GM12865 (cell line): ENCODE data around the gene DCUN1D2.

Experiments used
- DNase-seq: peaks from one replicate; pipeline ENCODE4 v3.0.0; 2010; ENCODE audit warnings: low read depth
- H3K4me3 ChIP-seq: 2 replicates; pipeline ENCODE4 v1.5.1; 2011; ENCODE audit warnings: mild to moderate bottlenecking, low read depth, low read length, control low read depth
- CTCF ChIP-seq: IDR thresholded peaks from 2 replicates; pipeline ENCODE4 v1.5.1; 2011; ENCODE audit warnings: low read length, control low read depth, low read depth, inconsistent platforms; ENCODE audit not compliant: insufficient read depth; ENCODE audit errors: missing control alignments

The DCUN1D2 gene

GRCh38 chr13:113417836-113418721 is 72.4 kb downstream of the DCUN1D2 start:
- DNase-seq = no peak
- no peak overlapping the region for H3K4me3 ChIP-seq
- TF ChIP-seq CTCF = no peak

GRCh38 chr13:113417008-113417751 is 73.3 kb downstream of the DCUN1D2 start:
- DNase-seq = no peak
- no peak overlapping the region for H3K4me3 ChIP-seq
- no peak for TF ChIP-seq CTCF

GRCh38 chr13:113415825-113416224 is 74.7 kb downstream of the DCUN1D2 start:
- no peak for TF ChIP-seq CTCF
- no peak for DNase-seq
- no peak overlapping the region for H3K4me3 ChIP-seq

- no peak for TF ChIP-seq CTCF
- DNase-seq = no peak
- H3K4me3 ChIP-seq = no peak overlapping the region
Measured at GRCh38 chr13:113415032-113415431, 75.5 kb downstream of the DCUN1D2 start.

GRCh38 chr13:113414335-113414734 is 76.2 kb downstream of the DCUN1D2 start:
- no peak overlapping the region for H3K4me3 ChIP-seq
- no peak for DNase-seq
- TF ChIP-seq CTCF = no peak

GRCh38 chr13:113413898-113414282 is 76.6 kb downstream of the DCUN1D2 start:
- DNase-seq = no peak
- no peak overlapping the region for H3K4me3 ChIP-seq
- TF ChIP-seq CTCF = no peak
